HepG2 (cell line): Measurements from ENCODE around the gene P4HB.

Source experiments
- KDM5A ChIP-seq: fragments of 200-600 bp; sonication (generic); IDR thresholded peaks from 2 replicates; pipeline ENCODE4 v1.7.0; 2018; ENCODE audit warnings: antibody characterized with exemption, mild to moderate bottlenecking, low read length, borderline replicate concordance
- PHF20 ChIP-seq: sonication (generic); formaldehyde crosslinking; IDR thresholded peaks from 2 replicates; pipeline ENCODE4 v1.5.0; 2020; ENCODE audit warnings: mild to moderate bottlenecking, missing genetic modification reagents
- ZNF577 ChIP-seq: sonication (generic); formaldehyde crosslinking; IDR thresholded peaks from 2 replicates; pipeline ENCODE4 v1.4.0; 2020; ENCODE audit warnings: mild to moderate bottlenecking, low read depth, missing genetic modification reagents, borderline replicate concordance
- ZNF660 ChIP-seq: sonication (generic); formaldehyde crosslinking; IDR thresholded peaks from 2 replicates; pipeline ENCODE4 v1.5.1; 2020; ENCODE audit warnings: mild to moderate bottlenecking, low read depth, missing genetic modification reagents, borderline replicate concordance

GRCh38 chr17:81905424-81905875 is 45.1 kb upstream of the P4HB start:
- TF ChIP-seq ZNF577 (no peak), KDM5A (no peak), ZNF660 (CRISPR knock-in tag) (no peak), PHF20 (CRISPR knock-in tag) (no peak)
